AG09319 (cell line): ENCODE data around the gene CDH13.

ENCODE experiments used
- DNase-seq: peaks from one replicate; pipeline ENCODE4 v3.0.0-alpha.2; 2010; ENCODE audit warnings: low read depth; ENCODE audit errors: extremely low read depth
- TF ChIP-seq, protein P1 (sequence below): IDR thresholded peaks from 2 replicates; pipeline ENCODE4 v1.5.1; 2011; ENCODE audit warnings: low read depth, mild to moderate bottlenecking, inconsistent platforms, low read length, moderate library complexity

CDH13 gene

DNA sequence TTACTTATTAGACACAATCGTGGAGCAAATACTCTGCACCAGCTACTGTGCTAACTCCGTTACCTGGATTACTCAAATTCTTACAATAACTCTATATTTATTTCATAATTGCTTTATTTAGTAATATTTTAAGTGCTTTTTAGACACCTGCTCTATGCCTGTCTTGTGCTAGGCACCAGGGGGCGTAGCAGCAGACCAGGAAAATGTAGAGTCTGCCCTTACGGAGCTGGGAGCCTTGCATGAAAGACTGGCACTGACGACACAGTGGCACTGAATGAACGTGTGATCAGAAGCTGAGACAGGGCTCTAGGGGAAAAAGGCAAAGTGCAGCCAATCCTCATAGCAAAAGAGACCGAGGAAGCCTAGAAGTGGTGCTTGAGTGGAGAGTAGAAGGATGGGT is 486.5 kb downstream of the CDH13 start:
- no peak for DNase-seq
- TF ChIP-seq, protein P1, sequence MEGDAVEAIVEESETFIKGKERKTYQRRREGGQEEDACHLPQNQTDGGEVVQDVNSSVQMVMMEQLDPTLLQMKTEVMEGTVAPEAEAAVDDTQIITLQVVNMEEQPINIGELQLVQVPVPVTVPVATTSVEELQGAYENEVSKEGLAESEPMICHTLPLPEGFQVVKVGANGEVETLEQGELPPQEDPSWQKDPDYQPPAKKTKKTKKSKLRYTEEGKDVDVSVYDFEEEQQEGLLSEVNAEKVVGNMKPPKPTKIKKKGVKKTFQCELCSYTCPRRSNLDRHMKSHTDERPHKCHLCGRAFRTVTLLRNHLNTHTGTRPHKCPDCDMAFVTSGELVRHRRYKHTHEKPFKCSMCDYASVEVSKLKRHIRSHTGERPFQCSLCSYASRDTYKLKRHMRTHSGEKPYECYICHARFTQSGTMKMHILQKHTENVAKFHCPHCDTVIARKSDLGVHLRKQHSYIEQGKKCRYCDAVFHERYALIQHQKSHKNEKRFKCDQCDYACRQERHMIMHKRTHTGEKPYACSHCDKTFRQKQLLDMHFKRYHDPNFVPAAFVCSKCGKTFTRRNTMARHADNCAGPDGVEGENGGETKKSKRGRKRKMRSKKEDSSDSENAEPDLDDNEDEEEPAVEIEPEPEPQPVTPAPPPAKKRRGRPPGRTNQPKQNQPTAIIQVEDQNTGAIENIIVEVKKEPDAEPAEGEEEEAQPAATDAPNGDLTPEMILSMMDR: peak; percentile 60

GRCh38 chr16:83113811-83114210 is 487.0 kb downstream of the CDH13 start:
- no peak for DNase-seq
- TF ChIP-seq, protein P1: no peak

GRCh38 chr16:83115491-83116232 is 488.9 kb downstream of the CDH13 start:
- no peak for DNase-seq
- TF ChIP-seq, protein P1: no peak

DNA sequence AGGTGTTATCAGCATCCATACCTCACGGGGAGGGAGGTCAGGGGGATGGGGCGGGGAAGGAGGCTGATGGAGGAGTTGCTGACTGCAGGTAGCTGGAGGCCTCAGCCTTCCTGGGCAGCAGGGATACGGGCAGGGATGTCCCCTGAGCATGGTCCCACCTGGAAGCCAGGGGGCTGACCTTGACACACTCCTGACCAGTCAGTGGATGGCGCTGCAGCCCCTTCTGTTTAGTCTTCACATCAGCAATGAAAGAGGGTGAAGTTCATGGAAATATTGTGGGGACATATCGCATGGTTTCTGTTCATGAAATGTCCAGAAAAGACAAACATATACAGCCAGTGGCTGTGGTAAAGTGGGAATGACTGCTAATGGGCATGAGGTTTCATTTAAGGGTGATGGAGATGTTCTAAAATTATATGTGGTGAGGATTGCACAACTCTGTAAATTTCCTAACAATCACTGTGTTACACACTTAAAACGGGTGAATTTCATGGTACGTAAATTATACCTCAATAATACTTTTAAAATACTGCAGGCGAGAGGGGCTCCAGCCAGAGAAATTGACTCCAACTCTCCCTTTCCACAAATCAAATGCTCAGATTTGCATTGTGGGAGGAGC is 489.6 kb downstream of the CDH13 start:
- no peak for DNase-seq
- TF ChIP-seq, protein P1: no peak; the same call in 1 of the 2 replicates

GRCh38 chr16:83117810-83118209 is 491.0 kb downstream of the CDH13 start:
- TF ChIP-seq, protein P1: no peak

DNA sequence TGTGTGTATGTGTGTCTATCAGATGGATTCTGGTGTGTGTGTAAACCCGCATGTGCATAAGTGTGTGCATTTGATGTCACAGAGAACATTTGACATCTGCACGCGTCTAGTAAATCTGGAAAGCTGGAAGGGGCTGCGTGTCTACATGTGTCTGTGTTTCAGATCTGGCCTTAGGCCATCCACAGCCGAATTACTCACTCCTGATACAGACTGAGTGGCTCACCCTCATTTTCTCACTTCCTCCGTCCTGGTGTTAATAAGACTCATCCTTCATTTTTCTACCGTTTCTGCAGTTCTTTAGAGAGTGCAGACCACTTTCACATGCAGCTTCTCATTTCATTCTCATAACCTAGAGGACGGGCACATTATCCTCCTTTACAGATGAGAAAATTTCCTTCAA is 491.6 kb downstream of the CDH13 start:
- TF ChIP-seq, protein P1: no peak
- no peak for DNase-seq

More at GRCh38 chr16:83117810-83118209, 491.0 kb downstream of the CDH13 start:
- no peak for DNase-seq

- DNase-seq: no peak
- TF ChIP-seq, protein P1: no peak
Observed at GRCh38 chr16:83125999-83126568, 499.3 kb downstream of the CDH13 start.
